ENCODE data around the gene PDE8A.

DNA sequence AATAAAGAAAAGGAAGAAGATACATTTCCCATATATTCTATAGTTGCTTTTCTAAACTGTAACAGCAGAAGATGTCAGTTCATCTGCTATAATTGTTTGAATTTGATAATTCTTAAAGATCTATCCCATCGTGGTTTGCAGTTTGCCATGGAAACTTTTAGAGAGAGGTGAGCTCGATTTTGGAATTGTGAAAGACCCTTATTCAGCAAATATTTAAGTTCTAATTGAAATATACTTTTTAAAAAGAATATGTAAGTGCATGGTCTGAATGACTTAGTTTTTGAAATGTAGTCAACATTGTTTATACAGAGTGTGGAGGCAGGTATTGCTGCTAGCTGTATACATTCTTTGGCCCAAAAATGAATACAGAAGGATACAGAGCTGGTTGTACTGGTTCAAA is 127.7 kb downstream of the PDE8A start:
- TF ChIP-seq, protein P1, sequence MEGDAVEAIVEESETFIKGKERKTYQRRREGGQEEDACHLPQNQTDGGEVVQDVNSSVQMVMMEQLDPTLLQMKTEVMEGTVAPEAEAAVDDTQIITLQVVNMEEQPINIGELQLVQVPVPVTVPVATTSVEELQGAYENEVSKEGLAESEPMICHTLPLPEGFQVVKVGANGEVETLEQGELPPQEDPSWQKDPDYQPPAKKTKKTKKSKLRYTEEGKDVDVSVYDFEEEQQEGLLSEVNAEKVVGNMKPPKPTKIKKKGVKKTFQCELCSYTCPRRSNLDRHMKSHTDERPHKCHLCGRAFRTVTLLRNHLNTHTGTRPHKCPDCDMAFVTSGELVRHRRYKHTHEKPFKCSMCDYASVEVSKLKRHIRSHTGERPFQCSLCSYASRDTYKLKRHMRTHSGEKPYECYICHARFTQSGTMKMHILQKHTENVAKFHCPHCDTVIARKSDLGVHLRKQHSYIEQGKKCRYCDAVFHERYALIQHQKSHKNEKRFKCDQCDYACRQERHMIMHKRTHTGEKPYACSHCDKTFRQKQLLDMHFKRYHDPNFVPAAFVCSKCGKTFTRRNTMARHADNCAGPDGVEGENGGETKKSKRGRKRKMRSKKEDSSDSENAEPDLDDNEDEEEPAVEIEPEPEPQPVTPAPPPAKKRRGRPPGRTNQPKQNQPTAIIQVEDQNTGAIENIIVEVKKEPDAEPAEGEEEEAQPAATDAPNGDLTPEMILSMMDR (IDR thresholded peaks at IDR 0.05; ENCODE audit: insufficient read depth, low read length, poor library complexity, severe bottlenecking), result no peak
- TF ChIP-seq EZH2phosphoT487 (conservative IDR thresholded peaks at IDR 0.05; ENCODE audit: low read length), result no peak
